LNCaP clone FGC (cell line): ENCODE measurements around the gene IGF2BP3.

Experiments used
- DNase-seq: peaks from one replicate; pipeline ENCODE4 v3.0.0-alpha.2; 2011; ENCODE audit warnings: low read depth
- H3K4me3 ChIP-seq: 2 replicates; pipeline ENCODE4 v1.5.1; 2011; ENCODE audit warnings: mild to moderate bottlenecking, low read depth, low read length, control low read depth
- TF ChIP-seq, protein P1 (sequence below): IDR thresholded peaks from 2 replicates; pipeline ENCODE4 v1.5.1; 2012; ENCODE audit warnings: mild to moderate bottlenecking; ENCODE audit not compliant: control insufficient read depth, insufficient read depth; ENCODE audit errors: extremely low read depth

The IGF2BP3 gene

DNA sequence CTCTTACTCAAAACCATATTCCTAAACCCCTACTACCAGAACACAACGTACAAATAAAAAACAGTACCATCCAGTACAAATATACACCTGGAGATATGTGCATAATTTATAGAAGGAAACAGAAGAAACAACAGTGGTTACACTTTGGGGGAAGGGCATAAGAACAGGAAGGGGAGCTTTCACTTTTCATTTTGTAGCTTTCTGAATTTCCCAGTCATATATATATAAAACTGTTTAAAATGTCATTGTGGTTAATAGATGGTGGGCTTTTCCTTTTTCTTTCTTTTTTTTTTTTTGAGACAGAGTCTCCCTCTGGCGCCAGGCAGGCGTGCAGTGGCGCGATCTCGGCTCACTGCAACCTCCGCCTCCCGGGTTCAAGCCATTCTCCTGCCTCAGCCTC is 124.0 kb downstream of the IGF2BP3 start:
- no peak overlapping the region for H3K4me3 ChIP-seq
- TF ChIP-seq, protein P1, sequence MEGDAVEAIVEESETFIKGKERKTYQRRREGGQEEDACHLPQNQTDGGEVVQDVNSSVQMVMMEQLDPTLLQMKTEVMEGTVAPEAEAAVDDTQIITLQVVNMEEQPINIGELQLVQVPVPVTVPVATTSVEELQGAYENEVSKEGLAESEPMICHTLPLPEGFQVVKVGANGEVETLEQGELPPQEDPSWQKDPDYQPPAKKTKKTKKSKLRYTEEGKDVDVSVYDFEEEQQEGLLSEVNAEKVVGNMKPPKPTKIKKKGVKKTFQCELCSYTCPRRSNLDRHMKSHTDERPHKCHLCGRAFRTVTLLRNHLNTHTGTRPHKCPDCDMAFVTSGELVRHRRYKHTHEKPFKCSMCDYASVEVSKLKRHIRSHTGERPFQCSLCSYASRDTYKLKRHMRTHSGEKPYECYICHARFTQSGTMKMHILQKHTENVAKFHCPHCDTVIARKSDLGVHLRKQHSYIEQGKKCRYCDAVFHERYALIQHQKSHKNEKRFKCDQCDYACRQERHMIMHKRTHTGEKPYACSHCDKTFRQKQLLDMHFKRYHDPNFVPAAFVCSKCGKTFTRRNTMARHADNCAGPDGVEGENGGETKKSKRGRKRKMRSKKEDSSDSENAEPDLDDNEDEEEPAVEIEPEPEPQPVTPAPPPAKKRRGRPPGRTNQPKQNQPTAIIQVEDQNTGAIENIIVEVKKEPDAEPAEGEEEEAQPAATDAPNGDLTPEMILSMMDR, result no peak
- DNase-seq, result no peak

DNA sequence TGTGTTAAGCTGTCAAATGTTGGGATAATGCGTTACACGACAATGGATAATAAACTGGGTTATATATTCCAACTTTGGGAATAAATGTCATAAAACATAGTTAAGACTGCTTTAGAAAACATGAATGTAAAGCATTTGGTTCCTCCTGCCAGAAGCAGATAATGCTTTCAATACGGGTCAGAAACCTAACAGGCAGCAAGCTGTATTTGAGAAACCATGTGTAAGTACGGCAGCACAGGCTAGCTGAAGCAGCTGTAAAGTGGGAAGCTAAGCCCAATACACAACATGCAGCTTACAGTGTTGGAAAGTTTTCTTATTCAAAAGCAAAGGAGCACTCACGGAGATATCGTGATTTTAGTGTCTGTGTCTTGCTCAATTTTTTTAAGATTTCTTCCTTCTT is 124.7 kb downstream of the IGF2BP3 start:
- H3K4me3 ChIP-seq, result no peak overlapping the region
- no peak for DNase-seq
- TF ChIP-seq, protein P1, result no peak

DNA sequence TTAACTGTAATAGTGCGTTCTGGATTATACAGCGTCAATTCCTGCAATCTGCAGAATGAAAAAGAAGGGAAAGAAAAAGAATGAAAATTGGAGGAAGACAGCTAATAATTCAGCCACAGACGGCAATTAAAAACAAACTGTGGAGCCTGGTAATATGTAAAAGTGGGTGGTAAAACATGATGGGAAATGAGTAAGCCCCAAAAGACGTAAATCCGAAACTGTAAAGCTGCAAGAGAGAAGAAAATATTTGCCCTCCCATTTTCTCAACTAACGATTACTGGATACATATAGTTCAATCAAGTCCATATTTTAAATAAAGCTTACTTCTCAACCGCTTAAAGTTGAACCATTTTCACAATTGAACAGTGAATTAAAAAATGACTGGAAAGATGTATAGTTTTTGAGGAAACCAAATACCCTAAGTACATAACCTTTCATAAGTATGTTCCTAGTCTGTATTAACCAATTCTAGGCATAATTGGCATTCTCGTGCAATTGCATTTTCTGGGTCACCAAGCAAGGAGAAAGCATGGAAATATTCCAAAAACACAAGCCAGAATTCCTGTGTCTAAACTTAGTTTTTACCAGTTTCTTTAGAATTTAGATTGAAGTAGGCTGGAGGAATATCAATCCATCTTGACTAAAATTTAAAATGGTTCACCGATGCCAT is 126.3 kb downstream of the IGF2BP3 start:
- no peak for DNase-seq
- H3K4me3 ChIP-seq, result no peak overlapping the region
- TF ChIP-seq, protein P1, result no peak

DNA sequence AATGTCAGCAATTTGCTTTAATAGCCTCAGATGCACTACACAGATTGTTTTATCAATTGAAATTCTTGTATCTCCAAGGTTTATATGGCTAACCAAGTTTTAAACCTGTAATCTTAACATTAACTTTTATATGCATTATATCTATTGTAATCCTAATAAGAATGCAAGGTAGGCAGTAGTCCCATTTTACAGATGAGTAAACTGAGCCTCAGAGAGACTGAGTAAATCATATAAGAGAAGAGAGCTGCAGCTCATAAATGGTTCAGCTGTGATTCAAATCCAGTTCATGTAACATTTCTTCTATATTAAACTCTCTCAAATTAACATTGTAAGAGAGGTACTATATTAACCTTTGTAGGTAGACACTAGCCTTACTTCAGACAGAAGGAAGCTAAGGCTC is 127.2 kb downstream of the IGF2BP3 start:
- no peak overlapping the region for H3K4me3 ChIP-seq
- TF ChIP-seq, protein P1, result no peak
- DNase-seq, result no peak

DNA sequence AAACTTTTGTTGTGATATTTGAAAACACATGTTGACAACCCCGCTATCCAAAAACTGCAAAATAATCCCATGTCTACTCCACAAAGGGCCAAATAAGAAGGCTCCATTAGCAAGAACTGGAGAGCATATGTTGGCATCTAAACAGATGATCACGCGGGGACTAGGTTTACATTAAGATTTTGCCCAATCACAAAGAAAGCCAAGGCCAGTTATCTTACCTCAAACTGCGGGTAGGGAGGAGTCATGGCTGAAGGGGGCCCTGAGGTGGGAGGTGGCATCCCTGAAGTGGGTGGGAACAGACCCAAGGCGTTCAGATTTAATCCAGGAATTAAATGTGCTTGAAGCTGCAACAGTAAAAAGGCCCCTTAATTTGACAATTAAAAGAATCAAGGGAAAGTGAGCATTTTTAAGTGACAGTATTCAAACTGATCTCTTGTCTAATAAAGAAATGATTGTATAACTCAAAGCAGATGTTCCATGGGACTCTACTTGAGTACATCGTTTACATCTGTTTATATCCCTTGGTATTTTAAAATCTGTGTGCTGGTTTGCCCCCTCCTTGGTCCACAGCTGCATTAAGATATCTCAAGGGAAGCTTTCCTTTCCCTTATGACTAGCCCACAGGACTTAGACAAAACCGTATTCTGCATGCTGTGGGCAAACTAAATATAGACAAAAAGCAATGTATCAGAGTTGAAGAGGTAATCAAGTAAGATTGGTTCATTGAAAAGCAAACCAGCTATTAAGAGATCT is 128.3 kb downstream of the IGF2BP3 start:
- DNase-seq, result no peak
- TF ChIP-seq, protein P1, result no peak
- H3K4me3 ChIP-seq, result no peak overlapping the region

DNA sequence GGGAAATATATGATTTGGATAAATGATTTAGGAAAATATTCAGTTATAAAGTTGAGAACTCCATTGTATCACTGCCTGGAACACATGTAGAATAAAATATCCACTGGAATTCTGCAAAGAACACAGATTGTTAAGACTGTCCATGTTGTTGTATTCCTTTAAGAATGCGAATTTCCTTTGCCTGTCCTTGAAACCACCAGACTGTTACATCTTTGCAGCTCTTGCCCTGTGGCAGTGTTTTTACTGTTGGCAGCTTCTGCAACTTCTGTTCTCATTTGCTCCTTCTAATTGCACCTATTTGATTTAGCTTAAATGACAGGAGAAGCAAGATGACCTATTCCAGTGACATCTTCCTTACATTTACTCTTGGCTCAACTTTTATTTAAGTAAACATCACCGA is 131.4 kb downstream of the IGF2BP3 start:
- DNase-seq, result no peak
- no peak overlapping the region for H3K4me3 ChIP-seq
- TF ChIP-seq, protein P1, result no peak

DNA sequence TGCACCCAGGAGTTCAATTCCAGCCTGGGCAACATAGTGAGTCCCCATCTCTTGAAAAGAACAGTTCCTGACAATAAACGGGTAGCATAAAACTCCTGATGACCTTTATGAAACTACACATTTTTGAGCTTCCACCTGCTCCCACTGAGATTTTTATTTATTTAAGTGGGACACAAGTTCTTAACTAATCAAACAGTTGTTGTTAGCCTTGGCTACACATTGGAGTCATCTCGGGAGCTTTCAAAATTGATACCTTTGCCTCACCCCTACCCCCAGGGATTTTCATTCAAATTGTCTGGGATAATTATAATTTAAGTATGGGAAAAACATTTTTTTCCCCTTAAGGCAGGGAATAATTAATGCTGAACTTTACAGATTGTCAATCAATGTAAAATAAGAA is 131.9 kb downstream of the IGF2BP3 start:
- no peak overlapping the region for H3K4me3 ChIP-seq
- TF ChIP-seq, protein P1, result no peak
- no peak for DNase-seq
